Measurements from ENCODE around the gene TAGAP. TPM values are rescaled to one million over a fixed set of nuclear protein-coding genes. Genes with fewer than 3 reads are reported as not detected.
"Not testable (repeated sequence)": the region's sequence is repeated elsewhere in the genome, so short reads cannot be mapped to it uniquely, and the experiment has no call there.

TAGAP gene
- total RNA-seq, 2 experiments from 2014 or later: 245 to 261 TPM

GRCh38 chr6:159031846-159032245, 12.9 kb downstream of the TAGAP start:
- H3K27ac ChIP-seq (ENCODE audit: low read depth in 1 of 2, low read length in 2 of 2): no peak overlapping the region
- H3K4me1 ChIP-seq (ENCODE audit: insufficient read depth, low read length): peaks cover 14% of the 10 kb centered on the region
- H3K4me3 Mint-ChIP-seq: no peak overlapping the region
- ATAC-seq (ENCODE audit: poor library complexity) (no peak), DNase-seq (no peak)
- intact Hi-C loops (cut with DNase I, micrococcal nuclease): no loop called here
- no peaks in the 10 kb centered on the region for H3K9me3 ChIP-seq (ENCODE audit: control insufficient read depth in 1 of 2, insufficient read depth in 1 of 2, low read length in 2 of 2)
- no peak overlapping the region for H3K27ac Mint-ChIP-seq
- no peaks in the 10 kb centered on the region for H3K27me3 ChIP-seq (ENCODE audit: control insufficient read depth in 1 of 2, insufficient read depth in 2 of 2, low read length in 2 of 2)
- POLR2A ChIA-PET: interaction anchor here (2.3 to 5.2 kb wide), 2 partner anchors 10 to 14 kb away, joined by 12 to 21 read pairs; no protein-coding TSS in a partner anchor
- no peak for TF ChIP-seq CTCF (IDR thresholded peaks at IDR 0.05)
- peaks cover 28% of the 10 kb centered on the region for H3K36me3 Mint-ChIP-seq (ENCODE audit: low read depth)
- no peaks in the 10 kb centered on the region for H3K9me3 Mint-ChIP-seq
- H3K4me1 Mint-ChIP-seq (ENCODE audit: low read depth): peaks cover 30% of the 10 kb centered on the region
- no peaks in the 10 kb centered on the region for H3K27me3 Mint-ChIP-seq
- H3K36me3 ChIP-seq (ENCODE audit: insufficient read depth, low read length): peaks cover 24% of the 10 kb centered on the region
- CTCF ChIA-PET: interaction anchor here (0.9 to 1.6 kb wide), 4 partner anchors 11 to 23 kb away, joined by 3 to 9 read pairs (median 3); no protein-coding TSS in a partner anchor
- no peak overlapping the region for H3K4me3 ChIP-seq (ENCODE audit: low read length)

GRCh38 chr6:159030168-159030567, 14.6 kb downstream of the TAGAP start:
- POLR2A ChIA-PET: interaction anchor here (1.1 kb wide), 1 partner anchor 15 kb away, joined by 4 read pairs; the partner anchor contains the start of gene TAGAP
- CTCF ChIA-PET: no interaction called here

GRCh38 chr6:159025224-159025623, 19.6 kb downstream of the TAGAP start:
- Mint-ChIP-seq H3K36me3 (ENCODE audit: low read depth) (peaks cover 32% of the 10 kb centered on the region), H3K9me3 (peaks cover 15% of the 10 kb centered on the region)
- DNase-seq; H3K27ac Mint-ChIP-seq; H3K4me3 Mint-ChIP-seq; H3K4me3 ChIP-seq (ENCODE audit: low read length); H3K27me3 ChIP-seq (ENCODE audit: control insufficient read depth in 1 of 2, insufficient read depth in 2 of 2, low read length in 2 of 2); POLR2A ChIA-PET; H3K36me3 ChIP-seq (ENCODE audit: insufficient read depth, low read length); CTCF ChIA-PET; intact Hi-C loops (cut with DNase I, micrococcal nuclease); H3K27ac ChIP-seq (ENCODE audit: low read depth in 1 of 2, low read length in 2 of 2); H3K4me1 ChIP-seq (ENCODE audit: insufficient read depth, low read length); H3K4me1 Mint-ChIP-seq (ENCODE audit: low read depth); H3K27me3 Mint-ChIP-seq; ATAC-seq (ENCODE audit: poor library complexity): not testable (repeated sequence)
- peaks cover 10 to 25% of the 10 kb centered on the region in 2 experiments for H3K9me3 ChIP-seq (ENCODE audit: control insufficient read depth in 1 of 2, insufficient read depth in 1 of 2, low read length in 2 of 2)

More at GRCh38 chr6:159030168-159030567, 14.6 kb downstream of the TAGAP start:
- no peak overlapping the region for H3K4me3 ChIP-seq (ENCODE audit: low read length)
- intact Hi-C loops (cut with DNase I, micrococcal nuclease): no loop called here
- H3K9me3 ChIP-seq (ENCODE audit: control insufficient read depth in 1 of 2, insufficient read depth in 1 of 2, low read length in 2 of 2): peaks cover under 1 to 13% of the 10 kb centered on the region in 2 experiments
- H3K36me3 Mint-ChIP-seq (ENCODE audit: low read depth): peaks cover 20% of the 10 kb centered on the region
- no peaks in the 10 kb centered on the region for H3K27me3 ChIP-seq (ENCODE audit: control insufficient read depth in 1 of 2, insufficient read depth in 2 of 2, low read length in 2 of 2)
- no peak overlapping the region for H3K27ac ChIP-seq (ENCODE audit: low read depth in 1 of 2, low read length in 2 of 2)
- peaks cover 7% of the 10 kb centered on the region for H3K36me3 ChIP-seq (ENCODE audit: insufficient read depth, low read length)
- H3K27me3 Mint-ChIP-seq: no peaks in the 10 kb centered on the region
- H3K4me1 ChIP-seq (ENCODE audit: insufficient read depth, low read length): no peaks in the 10 kb centered on the region
- H3K4me1 Mint-ChIP-seq (ENCODE audit: low read depth): peaks cover 19% of the 10 kb centered on the region
- ATAC-seq (ENCODE audit: poor library complexity): no peak
- TF ChIP-seq CTCF (IDR thresholded peaks at IDR 0.05): no peak
- no peak overlapping the region for H3K27ac Mint-ChIP-seq
- H3K9me3 Mint-ChIP-seq: peaks cover 7% of the 10 kb centered on the region
- DNase-seq: no peak
- H3K4me3 Mint-ChIP-seq: no peak overlapping the region

- ChIA-PET POLR2A (interaction anchor here (0.6 to 1.7 kb wide), 3 partner anchors 10 to 56 kb away, joined by 3 to 4 read pairs (median 3); no protein-coding TSS in a partner anchor), CTCF (no interaction called here)
- TF ChIP-seq CTCF (IDR thresholded peaks at IDR 0.05): no peak
- Mint-ChIP-seq H3K27me3 (no peaks in the 10 kb centered on the region), H3K36me3 (ENCODE audit: low read depth) (peaks cover 32% of the 10 kb centered on the region), H3K9me3 (peaks cover 15% of the 10 kb centered on the region), H3K4me3 (no peak overlapping the region), H3K27ac (no peak overlapping the region), H3K4me1 (ENCODE audit: low read depth) (peaks cover 9% of the 10 kb centered on the region)
- no peaks in the 10 kb centered on the region for H3K27me3 ChIP-seq (ENCODE audit: control insufficient read depth in 1 of 2, insufficient read depth in 2 of 2, low read length in 2 of 2)
- ATAC-seq (ENCODE audit: poor library complexity) (no peak), DNase-seq (no peak)
- intact Hi-C loops (cut with DNase I, micrococcal nuclease): no loop called here
- H3K27ac ChIP-seq (ENCODE audit: low read depth in 1 of 2, low read length in 2 of 2): no peak overlapping the region
- peaks cover 10 to 25% of the 10 kb centered on the region in 2 experiments for H3K9me3 ChIP-seq (ENCODE audit: control insufficient read depth in 1 of 2, insufficient read depth in 1 of 2, low read length in 2 of 2)
- H3K4me1 ChIP-seq (ENCODE audit: insufficient read depth, low read length): peaks cover 8% of the 10 kb centered on the region
- no peak overlapping the region for H3K4me3 ChIP-seq (ENCODE audit: low read length)
- no peaks in the 10 kb centered on the region for H3K36me3 ChIP-seq (ENCODE audit: insufficient read depth, low read length)
These were observed 20.9 kb downstream of the TAGAP start for GRCh38 chr6:159023893-159024292.

Measured in CD4-positive, alpha-beta T cell (primary cell).